Liver (tissue), 9 donors: ENCODE results near the gene DGKQ. TPM values are rescaled to one million over a fixed set of nuclear protein-coding genes. Genes with fewer than 3 reads are reported as not detected.

ENCODE experiments used
- DNase-seq: peaks from one replicate; pipeline ENCODE4 v3.0.0-alpha.2; 2017; ENCODE audit warnings: low spot score
- H3K27ac ChIP-seq, 2 donors: one replicate each; pipeline ENCODE4 v1.7.0; 2013; ENCODE audit warnings: inconsistent platforms in 2 of 2, low read length in 2 of 2, control low read depth in 1 of 2, low read depth in 1 of 2, mild to moderate bottlenecking in 1 of 2
- H3K27me3 ChIP-seq, 4 donors: one replicate each; pipeline versions ENCODE4 v1.6.1 to v1.7.0; 2013; ENCODE audit warnings: low read length in 3 of 4, inconsistent platforms in 1 of 4, mild to moderate bottlenecking in 1 of 4, moderate library complexity in 1 of 4; ENCODE audit not compliant: control insufficient read depth in 4 of 4, insufficient read depth in 4 of 4
- H3K36me3 ChIP-seq, 4 donors: one replicate each; pipeline versions ENCODE4 v1.6.1 to v1.7.0; 2013; ENCODE audit warnings: low read length in 3 of 4, mild to moderate bottlenecking in 3 of 4, low read depth in 1 of 4, moderate library complexity in 1 of 4; ENCODE audit not compliant: control insufficient read depth in 4 of 4, insufficient read depth in 3 of 4
- H3K4me1 ChIP-seq, 4 donors: one replicate each; pipeline versions ENCODE4 v1.6.1 to v1.7.0; 2013; ENCODE audit warnings: low read length in 3 of 4, mild to moderate bottlenecking in 3 of 4, moderate library complexity in 1 of 4; ENCODE audit not compliant: control insufficient read depth in 4 of 4, insufficient read depth in 4 of 4
- H3K4me3 ChIP-seq, 3 donors: one replicate each; pipeline versions ENCODE4 v1.6.1 to v1.7.0; 2013; ENCODE audit warnings: low read length in 3 of 3, control low read depth in 1 of 3, low read depth in 1 of 3, mild to moderate bottlenecking in 1 of 3
- H3K9ac ChIP-seq, 2 donors: one replicate each; pipeline ENCODE4 v1.7.0; 2013; ENCODE audit warnings: low read length in 2 of 2, mild to moderate bottlenecking in 2 of 2, moderate library complexity in 2 of 2, control low read depth in 1 of 2, low read depth in 1 of 2
- H3K9me3 ChIP-seq, 4 donors: one replicate each; pipeline versions ENCODE4 v1.6.1 to v1.7.0; 2013; ENCODE audit warnings: low read length in 3 of 4; ENCODE audit not compliant: control insufficient read depth in 4 of 4
- ATF3 ChIP-seq: IDR thresholded peaks from 2 replicates; pipeline ENCODE4 v1.6.1; 2016; ENCODE audit warnings: antibody characterized with exemption
- CTCF ChIP-seq: fragments of 150-350 bp; IDR thresholded peaks from 2 replicates; pipeline ENCODE4 v1.5.1; 2017; ENCODE audit warnings: improper control_type of control experiment, low read depth, low read length; ENCODE audit not compliant: missing input control
- EGR1 ChIP-seq, 2 donors: IDR thresholded peaks; 2 replicates each; pipeline ENCODE4 v1.6.1; 2016 to 2018; ENCODE audit warnings: antibody characterized with exemption in 2 of 2, low read depth in 2 of 2
- FOXA1 ChIP-seq: IDR thresholded peaks from 2 replicates; pipeline ENCODE4 v1.6.1; 2016; ENCODE audit warnings: antibody characterized with exemption
- FOXA2 ChIP-seq: IDR thresholded peaks from 2 replicates; pipeline ENCODE4 v1.6.1; 2016; ENCODE audit warnings: antibody characterized with exemption
- GABPA ChIP-seq, 2 donors: IDR thresholded peaks in 1 of 2; conservative IDR thresholded peaks in 1 of 2; 2 replicates each; pipeline ENCODE4 v1.6.1; 2016; ENCODE audit warnings: antibody characterized with exemption in 2 of 2, mild to moderate bottlenecking in 1 of 2, moderate library complexity in 1 of 2
- HNF4A ChIP-seq, 2 donors: conservative IDR thresholded peaks; 2 replicates each; pipeline ENCODE4 v1.6.1; 2016; ENCODE audit warnings: antibody characterized with exemption in 2 of 2, mild to moderate bottlenecking in 2 of 2
- HNF4G ChIP-seq: IDR thresholded peaks from 2 replicates; pipeline ENCODE4 v1.6.1; 2016; ENCODE audit warnings: antibody characterized with exemption
- JUND ChIP-seq, 2 donors: IDR thresholded peaks; 2 replicates each; pipeline ENCODE4 v1.6.1; 2016; ENCODE audit warnings: antibody characterized with exemption in 2 of 2
- NR2F2 ChIP-seq: IDR thresholded peaks from 2 replicates; pipeline ENCODE4 v1.6.1; 2016; ENCODE audit warnings: antibody characterized with exemption
- RAD21 ChIP-seq, 2 donors: IDR thresholded peaks; 2 replicates each; pipeline ENCODE4 v1.6.1; 2016; ENCODE audit warnings: antibody characterized with exemption in 2 of 2, mild to moderate bottlenecking in 2 of 2
- SP1 ChIP-seq: IDR thresholded peaks from 2 replicates; pipeline ENCODE4 v1.6.1; 2018; ENCODE audit warnings: antibody characterized with exemption, mild to moderate bottlenecking
- TAF1 ChIP-seq: conservative IDR thresholded peaks from 2 replicates; pipeline ENCODE4 v1.6.1; 2016; ENCODE audit warnings: antibody characterized with exemption, mild to moderate bottlenecking
- YY1 ChIP-seq: IDR thresholded peaks from 2 replicates; pipeline ENCODE4 v1.6.1; 2016; ENCODE audit warnings: antibody characterized with exemption, mild to moderate bottlenecking
- WGBS: extraction: QIAGEN DNeasy Blood & Tissue Kit; methylation state at CpG from one replicate; pipeline ENCODE4 v1.1.7; 2013; 5-methylcytosine and 5-hydroxymethylcytosine counted together
- polyA plus RNA-seq, 2 donors: library from polyadenylated mRNA; stranded (reverse) in 1 of 2; unstranded in 1 of 2; fragments of 200-250 nt in 1 of 2; fragments of >200 nt in 1 of 2; fragmentation: Nextera tagmentation in 1 of 2; extraction: Ambion mirVana in 1 of 2; gene quantifications; one replicate each; pipeline versions ENCODE4 v1.2.1 to v1.2.3, GENCODE V29; 2013 to 2015
- total RNA-seq, 2 donors: library from RNA; depleted of rRNA; stranded (reverse); fragments of >200 nt; gene quantifications; one replicate each; pipeline ENCODE4 v1.2.3, GENCODE V29; 2014
- TF ChIP-seq, protein P1 (sequence below): IDR thresholded peaks from 2 replicates; pipeline ENCODE4 v1.6.1; 2016; ENCODE audit warnings: antibody characterized with exemption
- donor health status: healthy.
- donor health status: healthy.
- donor health status: healthy.
- donor health status: healthy.
- donor health status: healthy.

Gene DGKQ
- total and polyA plus RNA-seq, 4 donors = 1.5 to 8.8 (median 3.6) TPM

DNA sequence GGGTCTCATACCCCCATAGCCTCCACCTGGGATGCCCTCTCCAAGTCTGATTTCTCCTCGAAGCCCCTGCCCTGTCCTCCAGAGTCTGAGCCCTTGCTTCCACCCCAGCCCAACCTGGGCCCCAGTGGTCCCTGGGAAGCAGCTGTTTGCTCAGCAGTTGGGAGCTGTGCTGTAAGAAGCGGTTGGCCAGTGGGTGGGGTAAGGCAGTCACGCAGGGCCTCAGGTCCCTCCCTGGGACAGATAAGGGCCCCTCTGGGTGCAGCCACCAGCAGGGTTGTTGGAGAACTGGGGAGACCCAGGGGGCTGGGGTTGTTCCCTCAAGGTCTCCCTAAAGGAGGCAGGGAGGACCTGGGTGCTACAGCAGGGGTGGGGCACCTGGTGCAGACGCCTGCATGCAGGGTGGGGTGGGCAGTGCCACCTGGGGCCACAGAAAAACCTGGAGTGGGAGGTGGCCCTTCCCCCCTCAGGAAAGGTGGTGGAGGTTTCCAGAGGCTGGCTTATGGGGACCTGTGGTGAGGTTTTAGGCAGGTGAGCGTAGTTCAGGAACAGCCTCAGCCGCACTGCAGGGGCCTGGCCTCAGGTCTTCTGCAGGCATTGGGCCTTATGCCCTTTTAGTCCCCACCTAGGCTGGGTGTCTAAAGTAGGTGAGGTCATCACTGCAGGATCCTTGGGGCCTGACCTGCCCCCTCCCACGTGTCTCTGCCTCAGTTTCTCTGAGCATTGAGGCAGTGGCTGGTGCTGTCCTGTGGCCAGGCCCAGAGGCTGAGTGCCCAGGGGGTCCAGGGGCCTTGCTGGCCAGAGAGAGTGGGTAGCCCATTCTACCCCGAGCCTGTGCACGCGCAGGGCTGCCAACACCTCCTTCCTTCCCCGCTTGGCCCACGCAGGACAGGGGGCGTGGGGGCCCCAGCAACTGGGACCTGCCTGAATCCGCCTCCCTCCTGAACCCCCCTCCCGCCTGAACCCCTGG is 22.9 kb upstream of the DGKQ start:
- no peak for DNase-seq
- H3K4me3 ChIP-seq = no peak overlapping the region
- 84% methylated on average over 15 of the region's 15 CpGs for WGBS
- H3K4me1 ChIP-seq = peaks cover 6 to 31% (median 20%) of the 10 kb centered on the region in 4 donors
- no peak overlapping the region for H3K27ac ChIP-seq
- TF ChIP-seq NR2F2 (no peak), EGR1 (IDR thresholded peaks at IDR 0.05; ENCODE audit: low read depth in 2 of 2) (no peak), YY1 (no peak), TAF1 (no peak)
- H3K9me3 ChIP-seq = no peaks in the 10 kb centered on the region
- H3K27me3 ChIP-seq = no peaks in the 10 kb centered on the region
- H3K9ac ChIP-seq = no peak overlapping the region
- H3K36me3 ChIP-seq = no peaks in the 10 kb centered on the region

DNA sequence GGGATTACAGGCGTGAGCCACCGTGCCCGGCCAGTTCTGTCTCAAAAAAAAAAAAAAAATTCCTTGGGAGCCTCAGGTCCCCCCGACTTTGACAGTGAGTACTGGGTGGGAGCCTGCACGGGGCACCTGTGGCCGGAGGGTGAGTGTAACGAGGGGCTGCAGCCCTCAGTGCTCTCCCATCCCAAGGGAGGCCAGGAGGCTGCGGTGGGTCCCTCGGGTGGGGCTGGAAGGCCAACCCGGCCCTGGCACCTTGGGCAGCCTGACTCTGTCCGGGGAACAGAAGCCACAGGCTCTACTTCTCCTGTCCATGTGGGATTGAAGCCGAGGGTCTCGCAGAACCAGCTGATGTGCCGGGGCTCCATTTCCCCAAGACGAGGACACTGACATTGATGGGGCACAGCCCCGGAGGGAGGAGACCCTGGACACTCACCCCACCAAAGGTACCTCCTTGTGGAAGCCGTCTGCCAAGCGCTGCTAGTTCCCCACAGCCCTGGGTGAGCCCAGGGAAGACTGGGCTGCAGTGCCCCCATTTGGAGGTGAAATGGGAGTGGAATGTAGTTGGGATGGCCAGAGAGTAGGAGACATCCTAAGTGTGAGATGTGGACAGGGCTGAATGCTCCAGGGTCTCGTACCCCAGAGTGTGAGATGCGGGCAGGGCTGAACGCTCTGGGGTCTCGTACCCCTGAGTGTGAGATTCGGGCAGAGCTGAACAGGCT is 22.1 kb upstream of the DGKQ start:
- Histone ChIP-seq H3K4me3 (no peak overlapping the region), H3K4me1 (peaks cover 11 to 39% (median 23%) of the 10 kb centered on the region in 4 donors), H3K9ac (no peak overlapping the region), H3K36me3 (peaks cover 0 to 2% (median under 1%) of the 10 kb centered on the region in 4 donors), H3K27me3 (no peaks in the 10 kb centered on the region), H3K27ac (no peak overlapping the region), H3K9me3 (no peaks in the 10 kb centered on the region)
- no peak for DNase-seq
- WGBS = 94% methylated on average over 23 of the region's 23 CpGs
- TF ChIP-seq SP1 = no peak
- TF ChIP-seq FOXA2 = no peak
- no peak for TF ChIP-seq RAD21 (IDR thresholded peaks at IDR 0.05)
- TF ChIP-seq EGR1 (IDR thresholded peaks at IDR 0.05; ENCODE audit: low read depth in 2 of 2) = no peak
- TF ChIP-seq, protein P1, sequence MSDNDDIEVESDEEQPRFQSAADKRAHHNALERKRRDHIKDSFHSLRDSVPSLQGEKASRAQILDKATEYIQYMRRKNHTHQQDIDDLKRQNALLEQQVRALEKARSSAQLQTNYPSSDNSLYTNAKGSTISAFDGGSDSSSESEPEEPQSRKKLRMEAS = no peak
- TF ChIP-seq ATF3 = no peak
- no peak for TF ChIP-seq HNF4A (conservative IDR thresholded peaks at IDR 0.05)
- TF ChIP-seq GABPA (IDR thresholded peaks at IDR 0.05 in 1 of 2, conservative IDR thresholded peaks at IDR 0.05 in 1 of 2) = no peak
- TF ChIP-seq CTCF = no peak
- TF ChIP-seq FOXA1 = no peak
- TF ChIP-seq HNF4G = no peak
- TF ChIP-seq JUND (IDR thresholded peaks at IDR 0.05) = no peak
- TF ChIP-seq TAF1 = no peak
